Keratinocyte (primary cell): ENCODE data around the gene SRPK2. TPM values are rescaled to one million over a fixed set of nuclear protein-coding genes. Genes with fewer than 3 reads are reported as not detected.

Source experiments
- DNase-seq: peaks from one replicate; pipeline ENCODE4 v3.0.0-alpha.2; 2011; ENCODE audit warnings: low read depth, missing footprints, low spot score
- FAIRE-seq: peaks from 2 replicates; lab custom pipeline; 2011; peaks lifted over from hg19 to GRCh38; lab: Jason Lieb, UNC
- H2AFZ ChIP-seq: 2 replicates; pipeline ENCODE4 v1.6.0; 2012; ENCODE audit warnings: low read length, control low read depth, inconsistent platforms; ENCODE audit not compliant: control insufficient read depth
- H3K27ac ChIP-seq: 2 replicates; pipeline ENCODE4 v1.5.1; 2011; ENCODE audit warnings: low read length; ENCODE audit not compliant: control insufficient read depth, insufficient read depth
- H3K27me3 ChIP-seq: 3 replicates; pipeline ENCODE4 v1.6.0; 2011; ENCODE audit warnings: low read length; ENCODE audit not compliant: control insufficient read depth, insufficient read depth; ENCODE audit errors: extremely low read depth
- H3K36me3 ChIP-seq, 2 experiments: 2 replicates in 1 of 2; 3 replicates in 1 of 2; pipeline ENCODE4 v1.5.1; 2011; ENCODE audit warnings: low read length in 2 of 2, mild to moderate bottlenecking in 1 of 2; ENCODE audit not compliant: control insufficient read depth in 2 of 2, insufficient read depth in 2 of 2; ENCODE audit errors: extremely low read depth in 1 of 2
- H3K4me1 ChIP-seq: 3 replicates; pipeline ENCODE4 v1.5.1; 2011; ENCODE audit warnings: low read length; ENCODE audit not compliant: control insufficient read depth, insufficient read depth; ENCODE audit errors: extremely low read depth
- H3K4me2 ChIP-seq: 3 replicates; pipeline ENCODE4 v1.6.0; 2011; ENCODE audit warnings: low read depth, low read length; ENCODE audit not compliant: control insufficient read depth, insufficient read depth; ENCODE audit errors: extremely low read depth
- H3K4me3 ChIP-seq, 3 experiments: fragments of 200-600 bp in 1 of 3; sonication (generic) in 1 of 3; 2 replicates in 2 of 3; 3 replicates in 1 of 3; pipeline ENCODE4 v1.5.1; 2011 to 2016; ENCODE audit warnings: low read length in 3 of 3, mild to moderate bottlenecking in 3 of 3, control low read depth in 2 of 3, inconsistent platforms in 1 of 3, low read depth in 1 of 3, mixed read lengths in 1 of 3, mixed run types in 1 of 3, moderate library complexity in 1 of 3; ENCODE audit not compliant: control insufficient read depth in 2 of 3, insufficient read depth in 2 of 3; ENCODE audit errors: extremely low read depth in 1 of 3
- H3K79me2 ChIP-seq: 2 replicates; pipeline ENCODE4 v1.6.0; 2012; ENCODE audit warnings: low read length; ENCODE audit not compliant: control insufficient read depth, insufficient read depth
- H3K9ac ChIP-seq: 3 replicates; pipeline ENCODE4 v1.6.0; 2011; ENCODE audit warnings: low read length; ENCODE audit not compliant: control insufficient read depth, insufficient read depth; ENCODE audit errors: extremely low read depth
- H3K9me1 ChIP-seq: 3 replicates; pipeline ENCODE4 v1.6.0; 2011; ENCODE audit warnings: low read length; ENCODE audit not compliant: control insufficient read depth, insufficient read depth; ENCODE audit errors: extremely low read depth
- H3K9me3 ChIP-seq: 2 replicates; pipeline ENCODE4 v1.5.1; 2012; ENCODE audit warnings: low read depth, low read length; ENCODE audit not compliant: control insufficient read depth
- H4K20me1 ChIP-seq: 3 replicates; pipeline ENCODE4 v1.6.0; 2011; ENCODE audit warnings: low read length; ENCODE audit not compliant: control insufficient read depth, insufficient read depth; ENCODE audit errors: extremely low read depth
- EZH2 ChIP-seq: IDR thresholded peaks from one replicate; pipeline ENCODE4 v1.6.1; 2012; ENCODE audit warnings: inconsistent platforms, mild to moderate bottlenecking, low read length, moderate library complexity
- dilution Hi-C: fragments of 300-500 bp; cut with MboI; formaldehyde crosslinking; loops from one replicate; pipeline ENCODE4 v1.7.0; 2020; ENCODE audit warnings: low sequenced_read_pairs; ENCODE audit not compliant: extremely low pct_ligation_motif_present
- polyA plus RNA-seq, 5 experiments: library from polyadenylated mRNA; depleted of rRNA in 3 of 5; stranded (reverse) in 3 of 5; stranded (forward) in 1 of 5; unstranded in 1 of 5; fragments of >200 nt; gene quantifications; 1 replicate in 1 of 5; 2 replicates in 3 of 5; 3 replicates in 1 of 5; pipeline versions ENCODE4 v1.2.1 to v1.2.3, GENCODE V29; 2011 to 2012; ENCODE audit warnings: missing spikeins in 2 of 5, low read depth in 1 of 5, low replicate concordance in 1 of 5
- TF ChIP-seq, protein P1 (sequence below), 3 experiments: IDR thresholded peaks in 1 of 3; conservative IDR thresholded peaks in 1 of 3; optimal IDR thresholded peaks in 1 of 3; 2 replicates in 2 of 3; 3 replicates in 1 of 3; pipeline versions ENCODE3 to v1.5.1; 2011; ENCODE audit warnings: low read length in 3 of 3, mild to moderate bottlenecking in 3 of 3, moderate library complexity in 2 of 3, control low read depth in 1 of 3, inconsistent platforms in 1 of 3; ENCODE audit not compliant: insufficient read depth in 2 of 3; ENCODE audit errors: extremely low read depth in 1 of 3

Gene SRPK2
- polyA plus RNA-seq, 1 donor (not counting 4 experiments of a cell fraction or from before 2014, with no cell fraction given), result 40.2 TPM

DNA sequence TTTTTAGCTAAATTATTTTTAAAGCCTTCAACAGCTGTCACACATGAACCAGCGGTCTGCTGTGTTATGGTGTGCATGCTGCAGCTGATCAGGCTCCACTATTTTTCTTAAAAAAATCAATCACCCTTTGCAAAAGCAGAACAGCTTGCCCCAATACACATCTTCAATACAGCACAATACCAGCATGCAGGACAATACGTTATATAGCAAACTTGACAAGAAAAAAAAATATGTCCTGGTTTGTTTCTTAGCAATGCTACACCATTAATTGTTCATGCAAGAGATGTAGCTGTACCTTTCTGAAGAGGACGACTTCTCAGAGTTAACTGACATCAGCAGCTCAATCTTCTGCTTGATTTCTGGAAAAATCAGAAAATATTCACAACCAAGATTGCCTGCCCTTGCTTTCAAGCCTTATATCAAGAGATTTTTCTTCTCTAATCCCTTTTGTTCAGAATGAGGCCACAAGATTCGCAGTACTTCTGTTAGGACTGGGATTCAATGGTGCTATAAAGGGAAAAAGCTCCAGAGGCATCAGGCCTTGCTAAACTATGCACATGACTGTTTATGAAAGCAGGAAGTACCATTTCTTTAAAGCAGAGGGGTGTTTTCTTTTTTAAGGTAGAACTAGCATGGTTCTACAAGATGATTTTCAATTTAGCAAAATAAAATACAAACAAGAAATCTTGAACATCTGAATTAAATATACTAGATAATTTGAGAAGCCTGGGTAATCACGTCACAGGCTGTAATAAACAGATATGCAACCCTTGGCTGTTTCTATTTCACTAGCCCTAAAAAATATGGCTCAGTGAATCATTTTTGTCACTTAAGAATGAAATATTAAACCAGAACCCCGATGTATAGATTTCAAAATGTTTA, 120.0 kb downstream of the SRPK2 start:
- peak overlapping the region; percentile 53 for H2AFZ ChIP-seq
- DNase-seq (peak; percentile 13), FAIRE-seq (peak; percentile 32)
- no peaks in the 10 kb centered on the region for H3K27me3 ChIP-seq
- no peaks in the 10 kb centered on the region for H3K9me3 ChIP-seq
- H3K9ac ChIP-seq, result peak overlapping the region; percentile 91
- no peak for TF ChIP-seq EZH2
- TF ChIP-seq, protein P1, sequence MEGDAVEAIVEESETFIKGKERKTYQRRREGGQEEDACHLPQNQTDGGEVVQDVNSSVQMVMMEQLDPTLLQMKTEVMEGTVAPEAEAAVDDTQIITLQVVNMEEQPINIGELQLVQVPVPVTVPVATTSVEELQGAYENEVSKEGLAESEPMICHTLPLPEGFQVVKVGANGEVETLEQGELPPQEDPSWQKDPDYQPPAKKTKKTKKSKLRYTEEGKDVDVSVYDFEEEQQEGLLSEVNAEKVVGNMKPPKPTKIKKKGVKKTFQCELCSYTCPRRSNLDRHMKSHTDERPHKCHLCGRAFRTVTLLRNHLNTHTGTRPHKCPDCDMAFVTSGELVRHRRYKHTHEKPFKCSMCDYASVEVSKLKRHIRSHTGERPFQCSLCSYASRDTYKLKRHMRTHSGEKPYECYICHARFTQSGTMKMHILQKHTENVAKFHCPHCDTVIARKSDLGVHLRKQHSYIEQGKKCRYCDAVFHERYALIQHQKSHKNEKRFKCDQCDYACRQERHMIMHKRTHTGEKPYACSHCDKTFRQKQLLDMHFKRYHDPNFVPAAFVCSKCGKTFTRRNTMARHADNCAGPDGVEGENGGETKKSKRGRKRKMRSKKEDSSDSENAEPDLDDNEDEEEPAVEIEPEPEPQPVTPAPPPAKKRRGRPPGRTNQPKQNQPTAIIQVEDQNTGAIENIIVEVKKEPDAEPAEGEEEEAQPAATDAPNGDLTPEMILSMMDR (optimal IDR thresholded peaks at IDR 0.05 in 1 of 3, IDR thresholded peaks at IDR 0.05 in 1 of 3, conservative IDR thresholded peaks at IDR 0.05 in 1 of 3; ENCODE audit: extremely low read depth in 1 of 3, insufficient read depth in 2 of 3, low read length in 3 of 3), result no peak
- peaks cover 75% of the 10 kb centered on the region for H3K79me2 ChIP-seq
- H3K27ac ChIP-seq, result peak overlapping the region; percentile 99
- peaks cover 13% of the 10 kb centered on the region for H3K4me1 ChIP-seq
- dilution Hi-C loops, result no loop called here
- peak overlapping the region; percentile 96 for H3K4me2 ChIP-seq
- no peaks in the 10 kb centered on the region for H3K9me1 ChIP-seq
- no peaks in the 10 kb centered on the region for H3K36me3 ChIP-seq
- peak overlapping the region; percentile 49 to 94 (median 87) for H3K4me3 ChIP-seq
- H4K20me1 ChIP-seq, result no peaks in the 10 kb centered on the region

DNA sequence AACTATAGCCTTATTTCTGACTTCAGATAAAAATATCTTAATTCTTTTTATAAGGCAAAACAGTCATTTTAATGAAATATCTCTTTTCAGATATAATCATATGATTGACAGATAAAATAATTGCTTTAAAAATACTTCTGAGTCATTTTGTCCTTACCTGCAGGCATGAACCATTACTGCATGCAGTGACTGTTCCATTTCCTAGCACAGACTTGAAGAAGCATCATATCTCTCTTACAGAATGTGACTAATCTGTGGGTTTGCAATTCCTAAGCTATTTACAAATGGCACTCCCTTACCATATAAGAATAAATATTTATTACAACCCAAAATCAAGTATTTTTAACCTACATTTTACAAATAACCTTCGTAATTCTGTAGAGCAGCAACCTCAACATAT, 120.7 kb downstream of the SRPK2 start:
- Histone ChIP-seq H3K27me3 (no peaks in the 10 kb centered on the region), H3K9me1 (no peaks in the 10 kb centered on the region), H3K4me1 (peaks cover 13% of the 10 kb centered on the region), H2AFZ (no peak overlapping the region), H3K27ac (peak overlapping the region; percentile 99), H4K20me1 (no peaks in the 10 kb centered on the region), H3K9me3 (no peaks in the 10 kb centered on the region), H3K9ac (peak overlapping the region; percentile 91), H3K4me3 (peak overlapping the region; percentile 49 to 94 (median 87)), H3K36me3 (no peaks in the 10 kb centered on the region), H3K4me2 (peak overlapping the region; percentile 96), H3K79me2 (peaks cover 77% of the 10 kb centered on the region)
- dilution Hi-C loops, result no loop called here
- FAIRE-seq (no peak), DNase-seq (peak; percentile 76)
- no peak for TF ChIP-seq EZH2
- TF ChIP-seq, protein P1 (optimal IDR thresholded peaks at IDR 0.05 in 1 of 3, IDR thresholded peaks at IDR 0.05 in 1 of 3, conservative IDR thresholded peaks at IDR 0.05 in 1 of 3; ENCODE audit: extremely low read depth in 1 of 3, insufficient read depth in 2 of 3, low read length in 3 of 3), result no peak
